ENCODE data around the gene TAC1. TPM values are rescaled to one million over a fixed set of nuclear protein-coding genes. Genes with fewer than 3 reads are reported as not detected.

The TAC1 gene, protein sequence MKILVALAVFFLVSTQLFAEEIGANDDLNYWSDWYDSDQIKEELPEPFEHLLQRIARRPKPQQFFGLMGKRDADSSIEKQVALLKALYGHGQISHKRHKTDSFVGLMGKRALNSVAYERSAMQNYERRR
- total RNA-seq, result 7.1 TPM

DNA sequence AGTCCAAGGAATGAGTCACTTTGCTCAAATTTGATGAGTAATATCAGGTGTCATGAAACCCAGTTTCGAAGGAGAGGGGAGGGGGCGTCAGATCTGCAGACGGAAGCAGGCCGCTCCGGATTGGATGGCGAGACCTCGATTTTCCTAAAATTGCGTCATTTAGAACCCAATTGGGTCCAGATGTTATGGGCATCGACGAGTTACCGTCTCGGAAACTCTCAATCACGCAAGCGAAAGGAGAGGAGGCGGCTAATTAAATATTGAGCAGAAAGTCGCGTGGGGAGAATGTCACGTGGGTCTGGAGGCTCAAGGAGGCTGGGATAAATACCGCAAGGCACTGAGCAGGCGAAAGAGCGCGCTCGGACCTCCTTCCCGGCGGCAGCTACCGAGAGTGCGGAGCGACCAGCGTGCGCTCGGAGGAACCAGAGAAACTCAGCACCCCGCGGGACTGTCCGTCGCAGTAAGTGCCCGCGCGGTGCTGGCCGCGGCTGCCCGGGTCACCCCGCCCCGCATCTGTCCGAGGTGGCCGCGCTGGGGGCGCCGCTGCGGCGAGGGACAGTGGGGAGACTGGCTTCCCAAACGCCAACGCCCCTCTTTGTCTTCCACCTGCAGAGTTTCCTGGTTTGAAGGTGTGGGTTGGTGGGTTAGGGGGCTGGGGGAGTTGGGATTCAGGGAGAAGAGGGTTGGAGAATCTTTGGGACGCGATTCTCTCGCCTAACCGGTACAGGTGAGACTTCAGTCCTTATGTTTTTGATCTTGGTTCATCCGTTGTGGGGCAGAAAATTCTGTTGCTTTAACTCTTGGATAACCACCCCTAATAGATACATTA lies at the start of gene TAC1:
Gene TAC1, plus strand, starts transcription at position 351 of the 829 bp plus-strand sequence. CDS start 527 bp downstream, outside the sequence.
- DNase-seq (ENCODE audit: extremely low spot score in 2 of 2), result no peak
- Histone ChIP-seq H3K27me3 (peaks cover 4% of the 10 kb centered on the region), H3K36me3 (no peaks in the 10 kb centered on the region), H3K4me3 (peak within 1 kb of the TSS; percentile 6 to 35), H3K27ac (no peak within 1 kb of the TSS), H3K9me3 (no peaks in the 10 kb centered on the region), H3K4me1 (peaks cover 23% of the 10 kb centered on the region)
- TF ChIP-seq CTCF (IDR thresholded peaks at IDR 0.05), result no peak
- no peak for TF ChIP-seq POLR2AphosphoS5 (IDR thresholded peaks at IDR 0.05; ENCODE audit: insufficient read depth in 1 of 2, low read depth in 1 of 2)
- no peak for TF ChIP-seq POLR2A (IDR thresholded peaks at IDR 0.05)
- intact Hi-C loops (cut with DNase I), result no loop called here

DNA sequence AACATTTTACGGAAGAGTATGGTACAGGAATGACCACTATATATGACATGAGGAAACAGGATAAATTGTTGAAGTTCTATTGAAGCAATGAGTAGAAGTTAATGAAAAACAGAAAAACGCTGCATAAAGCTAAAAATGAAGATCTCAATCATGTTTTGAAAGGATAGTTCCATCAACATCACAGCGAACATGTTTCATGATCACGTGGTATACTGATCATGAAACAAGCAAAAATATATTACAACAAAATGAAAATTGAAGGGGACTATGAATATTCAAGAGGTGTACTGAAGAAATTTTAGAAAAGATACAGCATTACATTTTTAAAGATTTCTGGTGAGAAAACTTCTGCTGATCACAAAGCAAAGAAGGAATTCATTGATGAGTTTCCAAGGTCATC lies 45.9 kb upstream of the TAC1 start:
- DNase-seq (ENCODE audit: extremely low spot score in 2 of 2), result no peak
- TF ChIP-seq CTCF (IDR thresholded peaks at IDR 0.05), result no peak
- no peak for TF ChIP-seq POLR2A (IDR thresholded peaks at IDR 0.05)
- no peak for TF ChIP-seq POLR2AphosphoS5 (IDR thresholded peaks at IDR 0.05; ENCODE audit: insufficient read depth in 1 of 2, low read depth in 1 of 2)
- H3K27ac ChIP-seq, result no peak overlapping the region
- H3K27me3 ChIP-seq, result no peaks in the 10 kb centered on the region
- no peak overlapping the region for H3K4me3 ChIP-seq
- H3K36me3 ChIP-seq, result no peaks in the 10 kb centered on the region
- H3K4me1 ChIP-seq, result no peaks in the 10 kb centered on the region
- intact Hi-C loops (cut with DNase I), result no loop called here
- no peaks in the 10 kb centered on the region for H3K9me3 ChIP-seq

GRCh38 chr7:97693586-97693985 lies 38.3 kb upstream of the TAC1 start:
- no peaks in the 10 kb centered on the region for H3K36me3 ChIP-seq
- no peak overlapping the region for H3K27ac ChIP-seq
- H3K9me3 ChIP-seq, result no peaks in the 10 kb centered on the region
- DNase-seq (ENCODE audit: extremely low spot score in 2 of 2), result no peak
- TF ChIP-seq POLR2A (IDR thresholded peaks at IDR 0.05) (no peak), CTCF (IDR thresholded peaks at IDR 0.05) (no peak), POLR2AphosphoS5 (IDR thresholded peaks at IDR 0.05; ENCODE audit: insufficient read depth in 1 of 2, low read depth in 1 of 2) (no peak)
- H3K4me3 ChIP-seq, result no peak overlapping the region
- intact Hi-C loops (cut with DNase I), result no loop called here
- H3K27me3 ChIP-seq, result no peaks in the 10 kb centered on the region
- no peaks in the 10 kb centered on the region for H3K4me1 ChIP-seq

- no peaks in the 10 kb centered on the region for H3K27me3 ChIP-seq
- no peak overlapping the region for H3K27ac ChIP-seq
- TF ChIP-seq CTCF (IDR thresholded peaks at IDR 0.05) (no peak), POLR2AphosphoS5 (IDR thresholded peaks at IDR 0.05; ENCODE audit: insufficient read depth in 1 of 2, low read depth in 1 of 2) (no peak), POLR2A (IDR thresholded peaks at IDR 0.05) (no peak)
- no peaks in the 10 kb centered on the region for H3K9me3 ChIP-seq
- no peak for DNase-seq (ENCODE audit: extremely low spot score in 2 of 2)
- no peak overlapping the region for H3K4me3 ChIP-seq
- H3K4me1 ChIP-seq, result no peaks in the 10 kb centered on the region
- intact Hi-C loops (cut with DNase I), result no loop called here
- H3K36me3 ChIP-seq, result no peaks in the 10 kb centered on the region
Measured at GRCh38 chr7:97694355-97694754, 37.5 kb upstream of the TAC1 start.

GRCh38 chr7:97697396-97697795 lies 34.5 kb upstream of the TAC1 start:
- no peak overlapping the region for H3K4me3 ChIP-seq
- H3K36me3 ChIP-seq, result no peaks in the 10 kb centered on the region
- no peak for DNase-seq (ENCODE audit: extremely low spot score in 2 of 2)
- no peaks in the 10 kb centered on the region for H3K4me1 ChIP-seq
- H3K27me3 ChIP-seq, result no peaks in the 10 kb centered on the region
- no peaks in the 10 kb centered on the region for H3K9me3 ChIP-seq
- intact Hi-C loops (cut with DNase I), result no loop called here
- no peak for TF ChIP-seq CTCF (IDR thresholded peaks at IDR 0.05)
- TF ChIP-seq POLR2A (IDR thresholded peaks at IDR 0.05), result no peak
- TF ChIP-seq POLR2AphosphoS5 (IDR thresholded peaks at IDR 0.05; ENCODE audit: insufficient read depth in 1 of 2, low read depth in 1 of 2), result no peak
- H3K27ac ChIP-seq, result no peak overlapping the region

Data from vagina (tissue), 2 donors.